Measurements from ENCODE around the gene IP6K1. TPM values are rescaled to one million over a fixed set of nuclear protein-coding genes. Genes with fewer than 3 reads are reported as not detected.

Gene IP6K1
- total RNA-seq, 1 experiment from 2014 or later = 32.2 TPM

- TF ChIP-seq PRDM15 (CRISPR knock-in tag; IDR thresholded peaks at IDR 0.05) (no peak), CBFB (CRISPR knock-in tag; IDR thresholded peaks at IDR 0.05; ENCODE audit: low read depth) (no peak), ZNF219 (CRISPR knock-in tag; IDR thresholded peaks at IDR 0.05; ENCODE audit: borderline replicate concordance) (no peak), NFE2L1 (CRISPR knock-in tag; IDR thresholded peaks at IDR 0.05) (no peak)
Measured at GRCh38 chr3:49714728-49715550, 71.4 kb downstream of the IP6K1 start (continued).

GRCh38 chr3:49713336-49714105 is 72.8 kb downstream of the IP6K1 start:
- Mint-ChIP-seq H3K27me3 (ENCODE audit: low read depth) (no peaks in the 10 kb centered on the region), H3K27ac (no peak overlapping the region), H3K4me1 (peaks cover 2% of the 10 kb centered on the region), H3K9me3 (no peaks in the 10 kb centered on the region), H3K36me3 (no peaks in the 10 kb centered on the region; the same call in 1 of the 2 replicates), H3K4me3 (no peak overlapping the region)
- ATAC-seq (no peak), DNase-seq (ENCODE audit: low spot score) (no peak)
- ChIA-PET POLR2A (no interaction called here), CTCF (interaction anchor here (1.0 to 3.3 kb wide), 3 partner anchors 11 to 174 kb away, joined by 3 to 49 read pairs (median 6); no protein-coding TSS in a partner anchor)
- TF ChIP-seq STAT6 (CRISPR knock-in tag; conservative IDR thresholded peaks at IDR 0.05; ENCODE audit: low read depth) (no peak), ZNF219 (CRISPR knock-in tag; IDR thresholded peaks at IDR 0.05; ENCODE audit: borderline replicate concordance) (no peak), FOXP4 (CRISPR knock-in tag; IDR thresholded peaks at IDR 0.05) (no peak), ZNF532 (CRISPR knock-in tag; IDR thresholded peaks at IDR 0.05; ENCODE audit: borderline replicate concordance) (no peak), ZNF416 (CRISPR knock-in tag; IDR thresholded peaks at IDR 0.05) (no peak), ARID4B (CRISPR knock-in tag; IDR thresholded peaks at IDR 0.05; ENCODE audit: borderline replicate concordance) (no peak), ZNF423 (CRISPR knock-in tag; IDR thresholded peaks at IDR 0.05) (no peak)
